H9 (cell line): ENCODE results near the gene ANKRD13A. TPM values are rescaled to one million over a fixed set of nuclear protein-coding genes. Genes with fewer than 3 reads are reported as not detected.

Experiments used
- DNase-seq: peaks from one replicate; pipeline ENCODE4 v3.0.0-alpha.2; 2017
- H2AFZ ChIP-seq: one replicate; pipeline ENCODE4 v1.6.1; 2013; ENCODE audit warnings: mild to moderate bottlenecking, low read length, control low read depth, moderate library complexity
- H2AK5ac ChIP-seq: 2 replicates; pipeline ENCODE4 v1.6.1; 2013; ENCODE audit warnings: low read length, control low read depth, mixed read lengths; ENCODE audit not compliant: insufficient read length
- H2BK120ac ChIP-seq: one replicate; pipeline ENCODE4 v1.6.1; 2013; ENCODE audit warnings: low read depth, mild to moderate bottlenecking, low read length, control low read depth, inconsistent platforms; ENCODE audit not compliant: poor library complexity, severe bottlenecking
- H2BK12ac ChIP-seq: 2 replicates; pipeline ENCODE4 v1.6.1; 2013; ENCODE audit warnings: low read length, control low read depth, mixed read lengths, low read depth; ENCODE audit not compliant: insufficient read length
- H2BK15ac ChIP-seq: 2 replicates; pipeline ENCODE4 v1.6.1; 2013; ENCODE audit warnings: low read depth, low read length, control low read depth
- H2BK20ac ChIP-seq: one replicate; pipeline ENCODE4 v1.6.1; 2013; ENCODE audit warnings: low read depth, mild to moderate bottlenecking, low read length, control low read depth, inconsistent platforms; ENCODE audit not compliant: poor library complexity, severe bottlenecking
- H2BK5ac ChIP-seq: 2 replicates; pipeline ENCODE4 v1.6.1; 2013; ENCODE audit warnings: low read length, control low read depth, mixed read lengths; ENCODE audit not compliant: insufficient read length
- H3K14ac ChIP-seq: 2 replicates; pipeline ENCODE4 v1.6.1; 2013; ENCODE audit warnings: low read length, control low read depth; ENCODE audit not compliant: insufficient read depth
- H3K18ac ChIP-seq: 2 replicates; pipeline ENCODE4 v1.6.1; 2013; ENCODE audit warnings: low read depth, mild to moderate bottlenecking, mixed read lengths, low read length, control low read depth; ENCODE audit not compliant: insufficient read length
- H3K23ac ChIP-seq: 2 replicates; pipeline ENCODE4 v1.6.1; 2013; ENCODE audit warnings: low read length, control low read depth, mixed read lengths, low read depth; ENCODE audit not compliant: insufficient read length
- H3K23me2 ChIP-seq: 2 replicates; pipeline ENCODE4 v1.6.1; 2013; ENCODE audit warnings: low read depth, mild to moderate bottlenecking, mixed read lengths, low read length, control low read depth; ENCODE audit not compliant: insufficient read length, poor library complexity, severe bottlenecking
- H3K27ac ChIP-seq: 2 replicates; pipeline ENCODE4 v1.5.1; 2013; ENCODE audit warnings: low read length, control low read depth, mixed read lengths, low read depth; ENCODE audit not compliant: insufficient read length
- H3K27me3 ChIP-seq: 2 replicates; pipeline ENCODE4 v1.6.1; 2013; ENCODE audit warnings: low read length, control low read depth, inconsistent platforms; ENCODE audit not compliant: insufficient read depth
- H3K4ac ChIP-seq: 2 replicates; pipeline ENCODE4 v1.6.1; 2013; ENCODE audit warnings: low read depth, mild to moderate bottlenecking, control low read depth, inconsistent platforms, low read length, moderate library complexity
- H3K4me1 ChIP-seq: 2 replicates; pipeline ENCODE4 v1.6.1; 2013; ENCODE audit warnings: low read length, control low read depth, inconsistent platforms; ENCODE audit not compliant: insufficient read depth
- H3K4me2 ChIP-seq: 2 replicates; pipeline ENCODE4 v1.6.1; 2013; ENCODE audit warnings: low read length, control low read depth, mixed read lengths; ENCODE audit not compliant: insufficient read length, insufficient read depth
- H3K56ac ChIP-seq: 2 replicates; pipeline ENCODE4 v1.6.1; 2013; ENCODE audit warnings: low read depth, mild to moderate bottlenecking, mixed read lengths, low read length, control low read depth; ENCODE audit not compliant: insufficient read length
- H3K79me1 ChIP-seq: 2 replicates; pipeline ENCODE4 v1.6.1; 2013; ENCODE audit warnings: low read depth, mild to moderate bottlenecking, moderate library complexity, low read length, control low read depth, inconsistent platforms; ENCODE audit not compliant: insufficient read depth, poor library complexity, severe bottlenecking
- H3K79me2 ChIP-seq: 2 replicates; pipeline ENCODE4 v1.6.1; 2013; ENCODE audit warnings: low read length, control low read depth, inconsistent platforms; ENCODE audit not compliant: insufficient read depth
- H3K9ac ChIP-seq: 2 replicates; pipeline ENCODE4 v1.6.1; 2013; ENCODE audit warnings: low read length, control low read depth, mixed read lengths; ENCODE audit not compliant: insufficient read length; ENCODE audit errors: extremely low read depth
- H3K9me3 ChIP-seq: one replicate; pipeline ENCODE4 v1.6.1; 2013; ENCODE audit warnings: low read depth, low read length, inconsistent platforms; ENCODE audit not compliant: control insufficient read depth
- H3T11ph ChIP-seq: one replicate; pipeline ENCODE4 v1.6.1; 2013; ENCODE audit warnings: mild to moderate bottlenecking, low read length, control low read depth, inconsistent platforms
- H4K20me1 ChIP-seq: one replicate; pipeline ENCODE4 v1.6.1; 2013; ENCODE audit not compliant: control insufficient read depth, insufficient read length, insufficient read depth
- H4K5ac ChIP-seq: 2 replicates; pipeline ENCODE4 v1.6.1; 2013; ENCODE audit warnings: low read depth, mild to moderate bottlenecking, mixed read lengths, low read length, control low read depth; ENCODE audit not compliant: insufficient read length
- H4K8ac ChIP-seq: replicated peaks from 2 replicates; pipeline ENCODE4 v1.6.1; 2013; ENCODE audit warnings: low read length, control low read depth, mixed read lengths, low read depth; ENCODE audit not compliant: insufficient read length
- H4K91ac ChIP-seq: 2 replicates; pipeline ENCODE4 v1.6.1; 2013; ENCODE audit warnings: low read depth, mild to moderate bottlenecking, moderate library complexity, mixed read lengths, low read length, control low read depth; ENCODE audit not compliant: insufficient read length
- H3K27ac Mint-ChIP-seq, 3 experiments: 2 replicates in 2 of 3; 3 replicates in 1 of 3; pipeline ENCODE4 v1.8.0; 2020 to 2021; ENCODE audit warnings: mixed read lengths in 3 of 3, mild to moderate bottlenecking in 1 of 3, moderate library complexity in 1 of 3
- H3K27me3 Mint-ChIP-seq: 2 replicates; pipeline ENCODE4 v1.8.0; 2021; ENCODE audit warnings: low read depth, mild to moderate bottlenecking, moderate library complexity, mixed read lengths
- H3K36me3 Mint-ChIP-seq, 3 experiments: 2 replicates in 2 of 3; 3 replicates in 1 of 3; pipeline ENCODE4 v1.8.0; 2020 to 2021; ENCODE audit warnings: low read depth in 3 of 3, mixed read lengths in 3 of 3; ENCODE audit not compliant: insufficient read depth in 1 of 3
- H3K4me1 Mint-ChIP-seq, 2 experiments: 2 replicates each; pipeline ENCODE4 v1.8.0; 2020; ENCODE audit warnings: mixed read lengths in 2 of 2
- H3K4me3 Mint-ChIP-seq, 2 experiments: 2 replicates in 1 of 2; 3 replicates in 1 of 2; pipeline ENCODE4 v1.8.0; 2020 to 2021; ENCODE audit warnings: mild to moderate bottlenecking in 2 of 2, mixed read lengths in 2 of 2, moderate library complexity in 1 of 2
- H3K9me3 Mint-ChIP-seq, 2 experiments: 2 replicates in 1 of 2; 3 replicates in 1 of 2; pipeline ENCODE4 v1.8.0; 2020; ENCODE audit warnings: mild to moderate bottlenecking in 2 of 2, mixed read lengths in 2 of 2, moderate library complexity in 1 of 2
- CTCF ChIP-seq: fragments of 200-600 bp; sonication (generic); conservative IDR thresholded peaks from 3 replicates; pipeline ENCODE4 v1.8.0; 2021; ENCODE audit warnings: antibody characterized with exemption, mild to moderate bottlenecking
- WGBS: extraction: QIAGEN DNeasy Blood & Tissue Kit; methylation state at CpG from one replicate; pipeline ENCODE4 v1.1.7; 2013; ENCODE audit warnings: missing lambda C conversion rate, low lambda C conversion rate, mixed read lengths; ENCODE audit not compliant: insufficient read length; ENCODE audit errors: extremely low coverage; 5-methylcytosine and 5-hydroxymethylcytosine counted together
- total RNA-seq: library from RNA; stranded (reverse); gene quantifications from 2 replicates; pipeline ENCODE4 v1.2.1, GENCODE V29; 2021

ANKRD13A gene
- total RNA-seq, 1 experiment from 2014 or later: 18.0 TPM

DNA sequence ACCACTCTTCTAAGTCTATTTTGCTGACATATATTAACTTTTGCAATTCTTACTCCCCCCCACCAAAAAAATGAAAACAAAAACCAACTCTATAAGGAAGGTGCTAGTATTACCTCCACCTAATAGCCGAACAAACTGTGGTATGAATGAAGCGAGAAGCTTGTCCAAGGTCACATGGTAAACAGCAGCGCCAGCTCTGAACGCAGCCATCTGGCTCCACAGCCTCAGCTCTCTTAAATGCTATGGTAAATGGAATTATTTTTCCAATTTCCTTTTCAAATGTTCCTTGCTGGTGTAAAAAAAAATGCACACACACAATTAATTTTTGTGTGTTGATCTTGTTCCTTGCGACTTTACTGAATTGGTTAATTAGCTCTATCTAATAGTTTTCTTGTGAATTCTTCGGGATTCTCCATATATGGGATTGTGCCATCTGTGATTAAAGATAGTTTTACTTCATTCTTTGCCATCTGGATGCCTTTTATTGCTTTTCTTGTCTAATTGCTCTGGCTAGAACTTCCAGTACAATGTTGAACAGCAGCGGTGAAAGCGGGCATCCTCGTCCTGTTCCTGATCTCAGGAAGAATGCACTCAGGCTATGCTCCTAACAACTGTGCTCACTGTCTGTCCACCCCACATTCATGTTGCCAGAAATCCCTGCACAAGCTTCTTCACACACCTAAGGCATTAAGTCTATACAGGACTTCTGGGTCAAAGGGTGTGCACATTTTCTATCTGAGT, 59.8 kb downstream of the ANKRD13A start:
- Histone ChIP-seq H3K9me3 (no peaks in the 10 kb centered on the region), H2BK20ac (no peak overlapping the region), H3K79me1 (no peaks in the 10 kb centered on the region), H3K4ac (no peak overlapping the region), H3K4me1 (no peaks in the 10 kb centered on the region; the same call in 1 of the 2 replicates), H3T11ph (no peak overlapping the region), H2AK5ac (no peak overlapping the region), H2BK15ac (no peak overlapping the region), H4K20me1 (no peaks in the 10 kb centered on the region), H3K23ac (no peak overlapping the region), H3K27ac (no peak overlapping the region), H3K27me3 (no peaks in the 10 kb centered on the region), H4K8ac (no peak overlapping the region), H4K91ac (no peak overlapping the region), H3K79me2 (no peaks in the 10 kb centered on the region), H2BK12ac (no peak overlapping the region), H2BK120ac (no peak overlapping the region), H3K18ac (no peak overlapping the region), H2BK5ac (no peak overlapping the region), H3K23me2 (no peaks in the 10 kb centered on the region), H3K56ac (no peak overlapping the region), H3K14ac (no peak overlapping the region), H2AFZ (no peak overlapping the region), H3K4me2 (no peak overlapping the region), H3K9ac (no peak overlapping the region), H4K5ac (no peak overlapping the region)
- WGBS: no CpG with 5 or more reads among the region's 9 CpGs
- H3K27me3 Mint-ChIP-seq: no peaks in the 10 kb centered on the region; the same call in 1 of the 2 replicates
- no peak for DNase-seq
- no peaks in the 10 kb centered on the region; a peak in 1 of 7 replicates for H3K36me3 Mint-ChIP-seq
- H3K4me1 Mint-ChIP-seq: peaks cover 4 to 8% of the 10 kb centered on the region in 2 experiments
- H3K9me3 Mint-ChIP-seq: no peaks in the 10 kb centered on the region
- H3K4me3 Mint-ChIP-seq: no peak overlapping the region
- TF ChIP-seq CTCF: no peak
- H3K27ac Mint-ChIP-seq: no peak overlapping the region
